HG03432 (cell line): Measurements from ENCODE around the gene RSPH6A.

Experiments used
- ATAC-seq: cut with Tn5 transposase; IDR thresholded peaks from one replicate; pipeline ENCODE4 v1.9.1; 2021; ENCODE audit warnings: mild to moderate bottlenecking, moderate library complexity; ENCODE audit not compliant: unreplicated experiment

Gene RSPH6A

DNA sequence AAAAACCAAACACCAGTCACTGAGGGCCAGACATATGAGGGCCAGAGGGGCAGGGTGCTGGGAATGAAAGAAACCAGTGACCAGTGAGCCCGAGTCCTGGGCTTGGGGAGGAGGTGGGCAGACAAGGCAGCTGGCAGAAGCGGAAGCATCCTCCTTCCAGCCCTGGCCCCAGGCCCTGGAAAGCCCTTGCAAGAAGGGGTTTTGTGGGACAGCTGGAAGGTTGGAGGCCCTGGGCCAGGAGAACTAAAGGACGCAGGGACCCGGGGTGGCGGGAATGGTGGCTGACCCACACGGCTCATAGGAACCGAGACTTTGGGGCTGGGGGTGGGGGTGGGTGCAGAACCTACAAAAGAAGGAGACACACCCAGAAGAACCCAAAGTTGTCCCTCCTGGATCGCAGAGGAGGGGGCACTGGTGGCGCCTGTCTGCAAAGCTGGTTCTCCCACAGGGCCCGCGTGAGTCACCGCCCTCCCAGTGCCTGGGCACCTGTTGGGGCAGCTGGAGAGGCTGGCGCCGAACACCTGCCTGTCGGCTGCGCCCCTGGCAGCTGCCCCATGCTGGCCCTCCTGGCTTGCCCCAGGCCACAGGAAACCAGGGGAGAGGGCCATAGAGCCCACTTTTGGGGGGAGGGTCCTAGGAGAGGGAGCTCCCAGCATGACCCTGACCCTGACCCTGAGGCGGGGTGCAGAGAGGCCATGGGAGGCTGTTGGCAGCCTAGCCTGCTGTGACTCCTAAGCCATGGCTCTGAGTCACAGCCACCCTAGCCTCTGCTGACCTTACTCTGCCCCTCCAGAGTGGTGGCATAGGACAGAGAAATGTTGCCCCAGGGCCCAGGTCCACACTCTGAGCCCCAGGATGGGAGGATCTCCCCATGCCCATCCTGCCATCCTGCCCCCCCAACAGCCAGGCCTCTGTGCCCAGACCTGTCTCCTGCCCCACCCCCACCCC is 33.6 kb downstream of the RSPH6A start:
- no peak for ATAC-seq

GRCh38 chr19:45780448-45781213 is 34.5 kb downstream of the RSPH6A start:
- no peak for ATAC-seq

DNA sequence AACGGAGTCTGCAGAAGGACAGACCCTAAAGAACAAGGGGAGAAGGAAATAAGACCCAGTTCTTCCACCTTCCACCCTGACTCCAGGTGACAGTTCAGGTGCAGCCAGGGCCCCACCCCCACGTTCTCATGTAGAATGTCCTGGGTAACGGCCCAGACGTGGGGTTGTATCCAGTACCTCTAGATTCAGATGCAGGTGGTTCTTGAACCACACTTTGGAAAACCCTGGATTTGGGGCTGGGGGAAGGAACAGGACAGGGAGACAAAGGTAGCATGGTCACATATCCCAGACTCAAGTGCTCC is 35.0 kb downstream of the RSPH6A start:
- ATAC-seq, result no peak

GRCh38 chr19:45779231-45780145 is 35.6 kb downstream of the RSPH6A start:
- peak; percentile 75 for ATAC-seq

GRCh38 chr19:45778010-45778661 is 37.0 kb downstream of the RSPH6A start:
- no peak for ATAC-seq

DNA sequence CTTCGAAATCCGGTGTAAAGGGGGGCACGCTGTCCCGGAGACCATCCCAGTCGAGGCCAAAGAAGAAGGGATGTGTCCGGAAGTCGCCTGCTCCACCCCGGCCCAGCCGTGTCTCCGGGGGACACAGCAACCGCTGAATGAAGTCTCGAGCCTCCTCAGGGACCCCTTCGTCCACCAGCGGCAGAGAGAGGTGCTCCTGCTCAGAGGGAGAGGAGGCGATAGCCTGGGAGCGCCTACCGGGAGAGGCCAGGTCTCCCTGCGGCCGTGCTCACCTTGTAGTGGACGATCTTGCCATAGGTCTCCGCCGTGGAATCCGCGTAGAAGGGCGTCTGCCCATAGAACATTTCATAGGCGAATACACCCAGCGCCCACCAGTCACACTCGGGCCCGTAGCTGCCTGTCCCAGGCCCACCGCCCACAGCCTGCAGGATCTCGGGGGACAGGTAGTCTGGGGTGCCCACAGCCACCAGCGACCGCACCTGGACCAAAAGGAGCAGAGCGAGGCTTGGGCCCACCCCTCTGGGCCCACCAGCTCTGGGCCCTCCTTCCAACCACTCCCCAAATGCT is 37.6 kb downstream of the RSPH6A start:
- no peak for ATAC-seq

- ATAC-seq, result no peak
Observed at GRCh38 chr19:45774765-45775164, 40.3 kb downstream of the RSPH6A start.

GRCh38 chr19:45773384-45773783 is 41.7 kb downstream of the RSPH6A start:
- no peak for ATAC-seq

- no peak for ATAC-seq
Observed at GRCh38 chr19:45772912-45773311, 42.2 kb downstream of the RSPH6A start.

DNA sequence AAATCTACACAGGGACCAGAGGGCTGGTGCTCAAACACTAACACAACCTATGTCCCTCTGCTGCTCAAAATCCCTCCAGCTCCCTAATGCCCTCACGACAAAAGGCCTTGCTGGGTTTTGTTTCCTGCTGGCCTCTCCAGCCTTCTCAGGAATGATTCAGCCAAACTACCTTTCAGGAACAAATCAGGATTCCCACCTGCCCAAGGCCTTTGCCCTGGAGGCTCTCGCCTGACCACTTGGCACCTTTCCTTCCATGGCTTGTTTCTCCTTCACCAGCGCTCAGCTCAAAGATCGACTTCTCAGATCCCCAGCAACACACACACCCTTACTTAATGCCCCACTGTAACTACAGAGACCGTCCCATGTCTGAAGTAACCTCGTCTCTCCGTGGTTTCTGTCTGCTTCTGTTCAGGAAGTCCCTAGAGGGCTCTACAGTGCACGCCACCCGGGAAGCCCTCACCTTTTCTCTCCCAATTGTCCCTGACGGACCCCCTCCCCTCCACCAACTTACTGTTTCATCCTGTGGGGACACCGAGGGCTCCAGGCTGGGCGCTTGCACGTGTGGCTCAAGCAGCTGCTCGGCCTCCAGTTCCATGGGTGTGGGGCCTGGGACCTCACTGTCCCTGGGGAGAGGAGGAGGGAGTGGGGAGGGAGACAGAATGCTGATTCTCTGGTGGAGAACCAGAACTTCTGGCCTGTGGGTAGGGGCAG is 42.8 kb downstream of the RSPH6A start:
- ATAC-seq, result no peak

GRCh38 chr19:45771311-45771933 is 43.7 kb downstream of the RSPH6A start:
- no peak for ATAC-seq

GRCh38 chr19:45770192-45771101 is 44.7 kb downstream of the RSPH6A start:
- ATAC-seq, result peak; percentile 54

GRCh38 chr19:45769821-45770191 is 45.3 kb downstream of the RSPH6A start:
- ATAC-seq, result peak; percentile 11

DNA sequence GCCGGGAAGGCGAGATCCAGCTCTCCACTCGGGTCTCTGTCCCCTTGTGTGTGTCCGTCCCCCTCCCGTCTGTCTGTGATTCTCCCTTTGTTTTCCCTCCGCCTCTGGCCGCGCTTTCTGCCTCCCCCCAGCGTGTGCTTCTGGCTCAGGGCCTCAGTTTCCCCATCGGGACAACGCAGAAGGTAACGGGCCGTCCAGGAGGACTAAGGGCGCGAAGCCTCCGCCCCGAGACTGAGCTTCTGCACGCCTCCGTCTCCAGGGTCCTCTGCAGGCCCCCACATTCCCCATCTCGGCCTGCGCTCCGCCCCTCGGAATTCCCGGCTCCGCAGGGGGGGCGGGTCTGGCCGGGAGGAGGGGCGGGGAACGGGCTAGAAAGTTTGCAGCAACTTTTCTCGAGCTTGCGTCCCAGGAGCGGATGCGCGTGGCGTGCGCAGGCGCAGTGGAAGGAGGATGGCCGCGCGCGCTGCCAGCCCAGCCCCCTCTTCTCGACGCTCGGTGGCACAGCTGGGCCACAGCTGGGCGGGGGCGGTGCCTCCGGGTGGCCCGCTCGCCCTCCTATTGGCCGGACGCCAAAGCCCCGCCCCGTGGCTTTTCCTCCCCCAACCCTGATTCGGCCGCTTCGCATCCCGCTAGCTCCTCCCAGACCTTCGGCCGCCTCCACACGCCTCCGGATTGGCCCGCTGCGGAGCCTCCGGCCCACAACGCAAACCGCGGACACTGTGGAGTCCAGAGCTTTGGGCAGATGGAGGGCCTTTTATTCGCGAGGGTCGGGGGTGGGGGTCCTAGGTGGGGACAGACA is 45.9 kb downstream of the RSPH6A start, which contains the start of gene SIX5:
SIX5 (minus strand) TSS at position 269 of the 799 bp plus-strand sequence. CDS start 408 bp downstream, outside the sequence.
- ATAC-seq, result peak; percentile 64

DNA sequence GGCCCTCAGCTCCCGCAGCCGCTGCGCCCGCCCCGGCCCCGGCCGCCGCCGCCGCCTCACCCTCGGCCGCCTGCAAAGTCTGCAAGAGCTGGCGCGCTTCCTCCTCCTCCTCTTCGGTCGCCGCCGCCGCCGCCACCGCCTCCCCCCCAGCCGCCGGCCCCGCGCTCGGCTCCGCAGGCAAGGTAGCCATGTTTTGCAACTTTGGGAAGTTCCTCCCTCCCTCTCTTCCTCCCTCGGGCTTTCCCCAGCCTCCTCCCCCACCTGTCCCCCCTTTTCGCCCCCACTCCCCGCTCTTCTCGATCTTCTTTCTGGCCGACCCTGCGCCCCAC is 46.5 kb downstream of the RSPH6A start:
- no peak for ATAC-seq

DNA sequence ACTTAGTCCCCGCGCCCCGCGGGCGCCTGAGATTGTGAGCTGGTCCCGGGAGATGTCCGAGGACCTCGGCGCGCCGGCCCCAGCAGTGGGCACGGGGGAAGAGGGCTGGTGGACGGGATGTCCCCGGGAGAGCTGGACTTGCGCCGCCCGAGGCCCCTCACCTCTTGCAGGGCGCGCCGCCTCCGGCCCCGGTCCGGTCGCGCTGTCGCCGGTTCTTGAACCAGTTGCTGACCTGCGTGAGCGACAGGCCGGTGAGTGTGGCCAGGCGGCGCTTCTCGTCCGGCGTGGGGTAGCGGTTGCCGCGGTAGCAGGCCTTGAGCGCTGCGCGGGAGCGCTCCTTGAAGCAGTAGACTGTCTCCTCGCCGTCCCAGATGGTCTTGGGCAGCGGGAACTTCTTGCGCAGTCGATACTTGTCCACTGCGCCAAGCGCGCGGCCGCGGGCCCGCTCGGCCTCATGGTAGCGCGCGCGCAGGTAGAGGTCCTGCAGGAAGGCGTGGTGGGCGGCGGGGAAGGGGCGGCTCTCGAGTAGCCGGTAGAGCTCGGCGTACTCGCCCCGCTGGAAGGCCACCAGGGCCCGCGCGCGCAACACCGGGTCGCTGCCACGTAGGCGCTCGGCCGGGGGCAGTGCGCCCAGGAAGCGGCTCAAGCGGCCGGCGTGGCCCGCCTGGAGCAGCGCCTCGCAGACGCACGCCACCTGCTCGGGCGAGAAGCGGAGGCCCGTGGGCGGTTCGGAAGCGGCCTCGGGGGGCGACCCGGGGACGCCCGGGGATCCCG is 47.0 kb downstream of the RSPH6A start:
- no peak for ATAC-seq
